ENCODE measurements around the gene UBQLNL.

DNA sequence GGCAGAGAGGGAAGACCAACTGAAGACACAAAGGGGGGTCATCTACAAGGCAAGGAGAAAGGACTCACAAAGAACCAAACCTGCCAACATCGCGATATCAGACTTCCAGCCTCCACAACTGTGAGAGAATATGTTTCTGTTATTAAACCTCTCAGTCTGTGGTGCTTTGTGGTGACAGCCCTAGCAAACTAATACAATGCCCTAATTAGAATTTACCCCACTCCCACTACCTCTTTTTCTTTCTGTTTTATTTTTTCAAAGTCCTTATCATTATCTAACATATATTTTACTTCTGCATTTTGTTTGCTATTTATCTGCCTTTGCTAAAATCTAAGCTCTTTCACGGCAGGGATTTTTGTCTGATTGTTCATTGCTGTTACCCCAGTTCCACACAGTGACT lies 30.5 kb downstream of the UBQLNL start:
- TF ChIP-seq CTCF (IDR thresholded peaks at IDR 0.05 in 8 of 11, conservative IDR thresholded peaks at IDR 0.05 in 3 of 11) (no peak), POLR2A (IDR thresholded peaks at IDR 0.05) (no peak), POLR2AphosphoS5 (IDR thresholded peaks at IDR 0.05) (no peak)
